ENCODE results near the gene DUSP7. TPM values are rescaled to one million over a fixed set of nuclear protein-coding genes. Genes with fewer than 3 reads are reported as not detected.

The DUSP7 gene, protein sequence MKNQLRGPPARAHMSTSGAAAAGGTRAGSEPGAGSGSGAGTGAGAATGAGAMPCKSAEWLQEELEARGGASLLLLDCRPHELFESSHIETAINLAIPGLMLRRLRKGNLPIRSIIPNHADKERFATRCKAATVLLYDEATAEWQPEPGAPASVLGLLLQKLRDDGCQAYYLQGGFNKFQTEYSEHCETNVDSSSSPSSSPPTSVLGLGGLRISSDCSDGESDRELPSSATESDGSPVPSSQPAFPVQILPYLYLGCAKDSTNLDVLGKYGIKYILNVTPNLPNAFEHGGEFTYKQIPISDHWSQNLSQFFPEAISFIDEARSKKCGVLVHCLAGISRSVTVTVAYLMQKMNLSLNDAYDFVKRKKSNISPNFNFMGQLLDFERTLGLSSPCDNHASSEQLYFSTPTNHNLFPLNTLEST
- 10 to 100 TPM; 10.2 to 18.1 (median 14.7) TPM for total RNA-seq

DNA sequence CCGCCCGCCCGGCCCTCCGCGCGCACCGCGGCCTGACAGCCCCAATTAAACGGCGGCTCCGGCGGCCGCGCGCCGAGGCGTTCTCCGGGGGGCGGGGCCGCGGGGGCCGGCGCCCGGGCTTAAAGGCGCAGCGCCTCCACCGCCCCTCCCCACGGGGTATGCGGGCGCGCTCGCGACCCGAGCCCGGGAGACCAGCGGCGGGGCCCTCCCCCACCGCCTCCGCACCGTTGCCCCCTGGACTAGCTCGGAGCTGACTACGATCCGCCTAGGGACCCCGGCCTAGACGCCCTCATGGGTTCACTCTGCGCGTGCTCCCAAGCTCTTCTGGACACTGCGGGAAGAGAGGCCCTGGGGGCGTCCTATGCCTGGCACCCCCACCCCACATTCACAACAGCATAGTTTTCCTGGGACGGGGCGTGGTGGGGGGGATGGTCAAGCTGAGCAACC lies at the start of gene DUSP7:
DUSP7 (minus strand) TSS at position 51 of the 447 bp plus-strand sequence. CDS start 205 bp downstream, outside the sequence.
- WGBS, 2 donors (ENCODE audit: low coverage in 1 of 2): 3% methylated on average over 6 of the region's 51 CpGs; no CpG with 5 or more reads in 1 of the 2 donors

DNA sequence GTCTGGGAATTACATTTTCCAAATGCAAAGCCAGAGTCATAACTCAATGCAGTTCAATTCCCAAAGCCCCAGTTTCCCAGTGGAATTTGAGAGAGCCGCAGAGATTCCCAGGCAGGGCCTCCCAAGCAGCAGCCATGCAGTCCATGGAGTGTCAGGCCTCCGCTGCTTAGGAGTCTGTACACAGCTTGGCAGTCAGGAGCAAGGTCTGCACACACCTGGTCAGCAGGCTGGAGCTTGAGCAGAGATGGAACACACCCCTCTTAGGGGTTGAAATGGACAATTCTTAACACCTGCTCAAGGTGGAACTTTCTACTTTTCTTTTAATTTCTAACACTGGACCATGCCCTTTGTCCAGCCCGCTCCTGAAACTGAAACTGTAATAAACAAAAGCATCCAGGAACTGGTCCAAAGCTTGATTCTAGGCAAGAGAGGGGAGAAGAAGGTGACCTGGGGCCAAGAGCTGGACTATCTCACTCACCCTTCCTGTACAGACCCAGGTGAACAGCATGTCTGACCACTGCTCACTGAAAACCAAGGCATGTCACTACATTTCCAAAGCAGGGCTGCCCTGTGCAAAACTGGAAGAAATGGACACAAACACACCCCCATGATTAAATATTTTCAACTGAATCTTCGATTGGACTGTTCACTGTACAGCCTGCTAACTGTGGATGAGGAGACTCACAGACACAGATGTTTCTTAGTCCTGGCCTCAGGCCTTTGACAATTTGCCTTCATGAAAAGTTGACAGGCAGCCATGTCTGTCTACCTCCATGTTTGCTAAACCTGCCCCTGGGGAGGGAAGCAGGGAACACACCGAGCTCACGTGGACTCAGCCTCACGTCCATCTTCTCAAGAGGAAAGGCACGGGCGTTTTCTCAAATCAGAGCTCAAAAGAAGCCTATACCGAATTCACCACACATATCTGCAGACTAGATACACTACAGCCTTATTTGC lies 48.6 kb upstream of the DUSP7 start:
- no peak for ATAC-seq
- TF ChIP-seq POLR2AphosphoS5 (IDR thresholded peaks at IDR 0.05) (no peak), EP300 (IDR thresholded peaks at IDR 0.05) (no peak)
- no peak overlapping the region for H3K27ac ChIP-seq

More for the DNA sequence above, at the start of gene DUSP7:
- Histone ChIP-seq H3K27ac (peak within 1 kb of the TSS; percentile 55 to 98 (median 88)), H3K36me3 (peaks cover 0 to 23% of the 10 kb centered on the region in 2 donors), H3K4me1 (peaks cover 0 to 54% (median 37%) of the 10 kb centered on the region in 3 donors), H3K4me3 (peak within 1 kb of the TSS; percentile 77 to 85), H3K27me3 (no peaks in the 10 kb centered on the region), H3K9me3 (no peaks in the 10 kb centered on the region)
- ATAC-seq: peak; percentile 59
- TF ChIP-seq POLR2AphosphoS5 (IDR thresholded peaks at IDR 0.05) (no peak), EP300 (IDR thresholded peaks at IDR 0.05) (no peak)

DNA sequence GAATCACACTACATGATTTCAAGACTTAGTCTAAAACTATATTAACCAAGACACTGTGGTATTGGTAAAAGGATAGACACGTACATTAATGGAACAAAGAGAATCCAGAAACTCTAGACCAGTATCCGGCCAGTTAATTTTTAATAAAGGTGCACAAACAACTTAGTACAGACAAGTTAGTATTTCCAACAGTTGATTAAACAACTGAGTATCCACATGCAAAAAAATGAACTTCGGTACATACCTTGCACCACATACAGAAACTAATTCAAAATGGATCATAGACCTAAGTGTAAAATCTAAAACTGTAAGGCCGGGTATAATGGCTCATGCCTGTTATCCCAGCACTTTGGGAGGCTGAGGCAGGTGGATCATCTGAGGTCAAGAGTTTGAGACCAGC lies 46.6 kb upstream of the DUSP7 start:
- ATAC-seq: no peak
- Histone ChIP-seq H3K4me1 (peaks cover 0 to 7% (median 0%) of the 10 kb centered on the region in 3 donors), H3K4me3 (no peak overlapping the region), H3K36me3 (no peaks in the 10 kb centered on the region), H3K27me3 (no peaks in the 10 kb centered on the region), H3K9me3 (peaks cover 0 to 14% (median 0%) of the 10 kb centered on the region in 3 donors), H3K27ac (no peak overlapping the region)
- TF ChIP-seq, protein P1, sequence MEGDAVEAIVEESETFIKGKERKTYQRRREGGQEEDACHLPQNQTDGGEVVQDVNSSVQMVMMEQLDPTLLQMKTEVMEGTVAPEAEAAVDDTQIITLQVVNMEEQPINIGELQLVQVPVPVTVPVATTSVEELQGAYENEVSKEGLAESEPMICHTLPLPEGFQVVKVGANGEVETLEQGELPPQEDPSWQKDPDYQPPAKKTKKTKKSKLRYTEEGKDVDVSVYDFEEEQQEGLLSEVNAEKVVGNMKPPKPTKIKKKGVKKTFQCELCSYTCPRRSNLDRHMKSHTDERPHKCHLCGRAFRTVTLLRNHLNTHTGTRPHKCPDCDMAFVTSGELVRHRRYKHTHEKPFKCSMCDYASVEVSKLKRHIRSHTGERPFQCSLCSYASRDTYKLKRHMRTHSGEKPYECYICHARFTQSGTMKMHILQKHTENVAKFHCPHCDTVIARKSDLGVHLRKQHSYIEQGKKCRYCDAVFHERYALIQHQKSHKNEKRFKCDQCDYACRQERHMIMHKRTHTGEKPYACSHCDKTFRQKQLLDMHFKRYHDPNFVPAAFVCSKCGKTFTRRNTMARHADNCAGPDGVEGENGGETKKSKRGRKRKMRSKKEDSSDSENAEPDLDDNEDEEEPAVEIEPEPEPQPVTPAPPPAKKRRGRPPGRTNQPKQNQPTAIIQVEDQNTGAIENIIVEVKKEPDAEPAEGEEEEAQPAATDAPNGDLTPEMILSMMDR (IDR thresholded peaks at IDR 0.05): no peak
- TF ChIP-seq POLR2AphosphoS5 (IDR thresholded peaks at IDR 0.05): no peak
- WGBS, 2 donors (ENCODE audit: low coverage in 1 of 2): 94 to 100% methylated on average over 4 of the region's 4 CpGs

More for the DNA sequence above, 48.6 kb upstream of the DUSP7 start:
- 92 to 97% methylated on average over 4 to 5 of the region's 10 CpGs for WGBS, 2 donors (ENCODE audit: low coverage in 1 of 2)
- H3K9me3 ChIP-seq: peaks cover 0 to 14% (median 0%) of the 10 kb centered on the region in 3 donors
- peaks cover 0 to 22% (median 8%) of the 10 kb centered on the region in 3 donors for H3K4me1 ChIP-seq
- H3K36me3 ChIP-seq: no peaks in the 10 kb centered on the region
- no peaks in the 10 kb centered on the region for H3K27me3 ChIP-seq
- no peak overlapping the region for H3K4me3 ChIP-seq

DNA sequence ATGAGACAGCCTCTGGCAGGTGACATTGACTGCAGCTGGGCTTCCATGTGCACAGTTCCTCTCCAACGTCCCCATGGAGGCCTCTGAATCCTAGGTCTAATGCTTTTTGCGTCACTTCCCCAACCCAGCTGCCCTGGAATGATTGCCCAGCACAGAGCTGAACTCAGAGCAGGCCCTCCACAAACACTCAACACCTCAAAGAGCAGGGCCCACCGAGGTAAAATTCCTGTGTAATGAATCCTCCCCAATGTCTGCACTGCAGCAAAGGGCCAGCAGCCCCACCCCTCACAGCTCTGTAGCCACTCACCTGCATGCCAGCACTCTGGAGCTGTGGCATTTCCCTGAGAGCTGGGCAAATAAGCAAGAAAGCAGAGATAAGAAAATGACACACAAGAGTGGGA lies 42.6 kb upstream of the DUSP7 start:
- Histone ChIP-seq H3K36me3 (no peaks in the 10 kb centered on the region), H3K27ac (no peak overlapping the region), H3K4me3 (no peak overlapping the region), H3K4me1 (peaks cover 0 to 5% (median 0%) of the 10 kb centered on the region in 3 donors), H3K27me3 (no peaks in the 10 kb centered on the region), H3K9me3 (peaks cover 0 to 14% (median 0%) of the 10 kb centered on the region in 3 donors)
- WGBS, 2 donors (ENCODE audit: low coverage in 1 of 2): 60 to 90% methylated on average over 1 to 2 of the region's 3 CpGs
- ATAC-seq: no peak
- TF ChIP-seq POLR2AphosphoS5 (IDR thresholded peaks at IDR 0.05): no peak
- TF ChIP-seq EP300 (IDR thresholded peaks at IDR 0.05): no peak
- TF ChIP-seq POLR2A (IDR thresholded peaks at IDR 0.05): no peak
- TF ChIP-seq, protein P1 (IDR thresholded peaks at IDR 0.05): no peak

DNA sequence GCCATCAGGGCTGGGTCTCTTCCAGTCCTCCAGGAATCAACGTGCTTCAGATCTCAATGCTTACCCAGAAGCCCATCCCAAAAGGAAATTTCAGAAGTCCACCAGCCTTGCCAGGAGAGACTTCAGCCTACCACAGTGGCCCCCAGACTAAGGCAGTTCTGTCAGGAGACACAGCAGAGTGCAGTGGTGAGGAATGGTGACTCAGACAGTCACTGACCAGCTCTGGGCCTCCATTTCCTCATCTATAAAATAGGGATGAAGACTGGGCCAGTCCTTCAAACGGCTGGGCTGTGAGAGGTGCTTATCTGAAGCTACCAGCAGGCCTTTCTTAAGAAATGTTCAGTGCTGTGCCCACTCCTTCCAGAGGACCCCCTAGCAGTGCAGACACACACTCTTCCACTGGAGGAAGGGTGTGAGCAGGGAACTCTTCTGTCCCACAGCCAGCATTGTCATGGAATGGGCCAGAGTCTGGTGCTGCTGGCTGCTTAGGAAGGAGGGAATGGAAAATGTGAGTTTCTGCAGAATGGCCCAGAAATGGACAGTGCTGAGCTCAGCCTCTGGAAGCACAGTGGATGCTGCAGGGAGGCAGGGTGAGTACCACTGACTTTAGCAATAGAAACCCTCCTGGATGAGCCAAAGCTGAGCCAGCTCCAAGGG lies 41.6 kb upstream of the DUSP7 start:
- Histone ChIP-seq H3K27ac (no peak overlapping the region), H3K27me3 (no peaks in the 10 kb centered on the region), H3K4me3 (no peak overlapping the region), H3K4me1 (peaks cover 0 to 5% (median 0%) of the 10 kb centered on the region in 3 donors), H3K36me3 (no peaks in the 10 kb centered on the region), H3K9me3 (peaks cover 0 to 14% (median 0%) of the 10 kb centered on the region in 3 donors)
- no peak for ATAC-seq
- TF ChIP-seq POLR2A (IDR thresholded peaks at IDR 0.05) (no peak), POLR2AphosphoS5 (IDR thresholded peaks at IDR 0.05) (no peak), EP300 (IDR thresholded peaks at IDR 0.05) (no peak)
- TF ChIP-seq, protein P1 (IDR thresholded peaks at IDR 0.05): no peak
- 33% methylated on average over 1 of the region's 2 CpGs; no CpG with 5 or more reads in 1 of the 2 donors for WGBS, 2 donors (ENCODE audit: low coverage in 1 of 2)

All from gastroesophageal sphincter (tissue), 4 donors.